NK-92 treated with Interleukin-12 subunit alpha and Interleukin-12 subunit beta, amount 100 ng/mL, for 24 hours (cell line): ENCODE measurements around the gene FAM131B.

Source experiments
- DNase-seq: peaks from one replicate; lab custom pipeline; 2025; lab: John Stamatoyannopoulos, UW

FAM131B gene

DNA sequence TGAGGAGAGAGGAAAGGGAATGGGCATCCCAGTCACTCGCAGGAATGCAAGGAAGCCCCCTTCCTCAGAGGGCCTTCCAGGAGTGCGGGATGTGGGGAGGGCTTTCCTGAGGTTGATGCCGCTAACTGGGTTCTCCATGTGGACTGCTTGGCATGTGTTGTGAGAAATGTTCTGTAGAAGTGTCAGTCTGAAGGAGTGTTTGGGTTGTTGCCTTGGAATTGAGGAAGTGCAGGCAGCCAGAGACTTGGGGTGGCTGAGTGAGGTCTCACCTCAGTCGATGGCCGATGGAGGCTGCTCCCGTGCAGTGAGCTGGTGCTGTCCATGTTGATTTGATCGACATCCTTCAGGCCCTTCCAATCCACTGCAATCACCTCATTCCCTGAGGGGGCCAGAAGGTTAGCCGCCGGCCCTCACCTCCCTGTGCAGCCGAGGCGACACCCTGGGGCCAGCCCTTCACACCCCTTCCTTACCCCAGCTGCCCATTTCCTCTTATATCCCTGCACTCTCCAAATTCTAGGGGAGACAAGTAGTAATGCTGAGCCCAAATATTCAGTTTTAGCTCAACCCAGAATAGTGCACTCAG is 2.7 kb downstream of the FAM131B start:
- DNase-seq, result no peak

DNA sequence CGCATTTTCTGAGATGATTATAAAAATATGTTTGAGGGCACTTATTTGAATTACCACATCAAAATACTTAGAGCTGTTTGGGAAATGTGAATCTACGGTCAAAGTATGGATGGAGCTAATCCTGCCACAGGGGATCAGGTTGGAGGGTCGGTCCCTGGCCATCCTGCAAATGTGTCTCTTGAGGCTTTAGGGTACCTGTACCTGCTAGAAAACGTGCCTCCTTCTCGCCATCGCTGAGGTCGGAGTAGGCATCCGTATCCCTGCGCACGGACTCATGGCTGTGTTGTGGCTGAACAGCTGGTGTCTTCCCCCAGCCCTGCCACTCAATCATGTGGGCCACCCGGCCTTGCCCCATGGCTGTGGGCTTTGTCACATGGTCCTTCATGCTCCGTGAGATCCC is 3.9 kb downstream of the FAM131B start:
- DNase-seq, result no peak

DNA sequence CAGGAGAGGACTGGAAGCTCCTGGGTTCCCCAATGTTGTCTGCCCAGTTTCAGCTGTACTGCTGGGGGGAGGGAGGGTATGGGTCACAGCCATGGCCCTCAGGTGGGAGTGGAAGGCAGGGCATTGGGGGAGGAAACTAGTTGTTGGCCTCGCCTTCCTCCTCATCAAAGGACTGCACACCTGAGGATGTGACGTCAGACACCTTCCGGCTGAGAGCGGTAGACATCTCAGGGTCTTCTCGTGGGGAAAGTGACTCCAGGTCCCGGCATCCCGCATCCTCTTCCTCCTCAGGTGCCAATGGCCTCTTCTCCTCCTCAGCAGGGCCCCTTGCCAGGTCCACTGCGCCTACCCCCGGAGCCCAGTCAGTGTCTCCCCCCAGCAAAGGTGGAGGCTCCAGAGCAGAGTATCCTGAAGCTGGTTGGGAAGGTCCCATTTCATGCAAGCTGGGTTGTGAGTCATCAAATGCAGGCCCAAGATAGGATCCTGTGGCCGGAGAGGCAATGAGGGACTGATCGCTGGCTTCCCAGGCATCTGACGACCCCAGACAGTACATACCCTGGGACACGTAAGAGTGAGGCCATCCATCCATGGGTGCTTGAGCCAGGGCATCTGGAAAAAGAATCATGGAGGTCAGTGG is 6.0 kb downstream of the FAM131B start:
- DNase-seq, result no peak

DNA sequence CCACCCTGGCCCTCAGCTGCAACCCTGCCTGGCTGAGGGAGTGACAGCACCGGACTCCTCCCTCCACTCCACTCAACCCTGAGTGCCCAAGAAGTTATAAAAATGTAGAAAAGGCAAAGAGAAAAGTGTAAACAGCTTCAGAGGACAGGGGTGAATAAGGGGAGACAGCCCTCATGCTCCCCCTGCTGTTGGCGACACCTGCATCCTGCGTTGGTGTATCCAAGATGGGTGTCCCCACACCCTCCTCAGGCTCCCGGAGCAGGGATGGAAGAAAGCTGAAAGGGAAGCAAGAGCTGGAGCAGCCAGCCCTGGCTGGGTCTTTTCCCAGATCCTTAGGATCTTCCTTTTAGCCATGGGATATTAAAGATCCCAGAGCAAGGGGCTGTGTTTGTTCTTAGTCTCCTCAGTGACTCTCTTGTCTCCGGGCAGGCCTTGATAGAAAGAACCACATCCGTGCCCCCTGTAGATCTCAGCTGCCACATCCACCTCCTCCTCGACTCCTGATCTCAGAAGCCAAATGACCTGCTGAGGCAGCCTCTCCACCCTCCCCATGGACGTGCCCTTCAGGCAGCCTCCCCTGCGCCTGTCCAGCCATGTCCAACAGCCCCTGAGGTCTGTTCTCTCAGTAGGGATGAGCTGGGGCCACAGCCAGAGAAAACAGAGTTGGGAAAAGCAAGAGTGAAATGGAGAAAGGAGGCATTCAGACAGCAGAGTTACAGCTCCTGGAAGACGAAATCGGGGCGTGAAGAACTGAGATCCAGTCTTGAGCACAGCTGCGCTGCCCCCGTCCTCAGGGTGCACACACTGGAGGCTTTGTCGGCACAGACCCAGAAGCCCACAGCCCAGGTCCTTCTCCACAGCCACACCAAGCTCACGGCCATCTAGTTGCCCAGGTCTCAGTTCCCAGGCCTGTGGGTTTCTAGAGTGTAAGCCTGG is 6.8 kb downstream of the FAM131B start:
- no peak for DNase-seq

- no peak for DNase-seq
Observed at GRCh38 chr7:143354965-143355364, 7.5 kb downstream of the FAM131B start.

DNA sequence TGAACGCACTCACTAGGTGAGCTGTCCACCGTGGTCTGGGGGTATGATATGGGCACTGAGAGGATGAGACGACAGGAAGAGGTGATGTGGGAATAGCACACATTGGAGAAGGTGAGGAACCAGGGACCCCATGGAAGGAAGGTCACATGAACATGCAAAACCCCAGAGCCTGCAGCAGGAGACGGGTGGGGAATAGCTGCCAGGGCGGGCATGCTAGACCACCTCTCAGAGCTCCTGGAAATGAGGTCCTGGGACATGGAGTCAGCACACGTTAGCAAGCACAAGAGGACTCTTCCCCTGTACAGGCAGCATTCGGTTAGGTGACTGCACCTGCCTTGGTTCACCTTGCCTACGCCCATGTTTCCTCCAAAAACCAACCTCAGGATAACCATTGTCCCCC is 8.1 kb downstream of the FAM131B start:
- DNase-seq, result no peak

DNA sequence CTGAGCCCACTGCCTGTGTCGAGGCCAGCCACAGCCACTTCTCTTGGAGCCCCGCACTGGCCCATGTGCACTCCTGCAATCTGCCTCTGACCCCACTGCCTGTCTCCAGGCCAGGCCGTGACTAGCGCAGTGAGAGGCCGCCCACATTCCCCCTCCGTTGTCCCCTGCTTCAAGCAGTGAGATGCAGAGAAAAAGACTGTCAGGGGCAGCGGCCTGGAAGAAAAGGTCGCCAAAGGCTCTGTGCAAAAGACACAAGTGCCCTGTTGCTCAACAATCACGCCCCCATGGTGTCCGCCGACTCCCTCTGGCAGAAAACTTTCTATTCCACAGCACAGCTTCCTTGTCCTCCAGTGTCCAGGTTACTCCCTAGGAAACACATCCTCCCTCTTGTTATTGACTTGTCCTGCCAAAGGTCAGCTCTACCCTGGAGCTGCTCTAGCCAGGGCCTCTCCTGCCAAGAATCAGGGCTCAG is 9.9 kb downstream of the FAM131B start:
- DNase-seq, result no peak

GRCh38 chr7:143351574-143351973 is 10.9 kb downstream of the FAM131B start:
- DNase-seq, result no peak

GRCh38 chr7:143351060-143351459 is 11.5 kb downstream of the FAM131B start:
- no peak for DNase-seq

DNA sequence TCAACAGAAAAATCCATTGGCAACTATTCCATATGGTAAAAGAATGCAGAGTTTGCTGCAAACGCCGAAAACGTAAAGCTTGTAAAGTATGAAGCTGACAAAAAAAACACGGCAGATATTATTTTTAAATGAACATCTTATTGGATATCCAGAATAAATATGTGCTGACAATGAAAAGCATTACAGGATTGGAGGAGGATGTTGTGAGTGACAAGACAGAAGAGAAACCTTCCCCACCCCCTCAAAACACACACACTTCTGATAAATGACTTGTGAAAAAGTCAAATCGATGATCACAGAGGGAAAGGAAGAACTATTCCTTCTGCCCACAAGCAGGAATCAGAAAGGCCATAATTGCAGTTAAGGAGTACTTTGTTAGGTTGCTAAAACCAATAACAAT is 14.6 kb downstream of the FAM131B start:
- DNase-seq, result no peak

GRCh38 chr7:143346018-143346417 is 16.5 kb downstream of the FAM131B start:
- no peak for DNase-seq

GRCh38 chr7:143345428-143345900 is 17.0 kb downstream of the FAM131B start:
- DNase-seq, result no peak

DNA sequence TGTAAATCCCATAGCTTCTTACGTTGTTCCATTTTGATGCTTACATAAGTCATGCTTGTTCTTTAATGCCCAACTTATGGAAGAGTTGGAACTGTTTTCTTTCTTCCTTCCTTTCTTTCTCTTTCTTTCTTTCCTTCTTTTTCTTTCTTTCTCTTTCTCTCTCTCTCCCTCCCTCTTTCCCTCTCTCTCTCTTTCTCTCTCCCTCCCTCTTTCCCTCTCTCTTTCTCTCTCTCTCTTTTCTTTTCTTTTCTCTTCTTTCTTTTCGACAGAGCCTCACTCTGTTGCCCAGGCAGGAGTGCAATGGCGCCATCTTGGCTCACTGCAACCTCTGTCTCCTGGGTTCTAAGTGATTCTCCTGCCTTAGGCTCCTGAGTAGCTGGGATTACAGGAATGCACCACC is 18.9 kb downstream of the FAM131B start:
- no peak for DNase-seq

DNA sequence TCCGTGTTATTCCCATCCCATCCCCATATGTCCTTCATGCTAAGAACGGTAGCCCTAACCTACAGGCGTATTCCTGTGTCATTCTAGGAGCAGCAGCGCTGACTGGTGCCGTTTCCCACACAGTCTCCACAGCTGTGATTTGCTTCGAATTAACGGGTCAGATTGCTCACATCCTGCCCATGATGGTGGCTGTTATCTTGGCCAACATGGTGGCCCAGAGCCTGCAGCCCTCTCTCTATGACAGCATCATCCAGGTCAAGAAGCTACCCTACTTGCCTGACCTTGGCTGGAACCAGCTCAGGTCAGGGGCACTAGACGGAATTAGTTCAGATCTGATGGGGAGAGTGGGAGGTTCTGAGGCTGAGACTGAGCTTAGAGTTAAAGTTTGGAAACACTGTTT is 20.7 kb downstream of the FAM131B start:
- no peak for DNase-seq

DNA sequence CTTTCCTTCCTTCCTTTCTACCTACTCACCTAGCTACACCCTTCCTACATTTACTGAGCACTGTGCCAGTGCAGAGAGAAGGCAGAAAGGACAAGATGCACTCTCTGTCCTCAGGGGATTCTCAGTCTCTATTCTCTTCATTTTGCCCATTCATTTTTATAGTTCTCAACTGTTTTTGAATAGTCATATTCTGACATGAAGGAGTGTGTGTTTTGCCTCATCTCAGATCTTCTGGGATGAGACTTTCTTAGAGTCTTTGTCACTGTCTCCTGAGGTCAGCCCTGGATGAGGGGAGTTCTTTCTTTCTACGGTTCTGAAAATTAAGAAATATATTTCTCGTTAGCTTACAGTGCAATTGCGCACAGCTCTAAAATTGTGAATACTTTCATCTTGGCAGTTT is 25.3 kb downstream of the FAM131B start:
- DNase-seq, result no peak

GRCh38 chr7:143334244-143334643 is 28.3 kb downstream of the FAM131B start:
- DNase-seq, result no peak

DNA sequence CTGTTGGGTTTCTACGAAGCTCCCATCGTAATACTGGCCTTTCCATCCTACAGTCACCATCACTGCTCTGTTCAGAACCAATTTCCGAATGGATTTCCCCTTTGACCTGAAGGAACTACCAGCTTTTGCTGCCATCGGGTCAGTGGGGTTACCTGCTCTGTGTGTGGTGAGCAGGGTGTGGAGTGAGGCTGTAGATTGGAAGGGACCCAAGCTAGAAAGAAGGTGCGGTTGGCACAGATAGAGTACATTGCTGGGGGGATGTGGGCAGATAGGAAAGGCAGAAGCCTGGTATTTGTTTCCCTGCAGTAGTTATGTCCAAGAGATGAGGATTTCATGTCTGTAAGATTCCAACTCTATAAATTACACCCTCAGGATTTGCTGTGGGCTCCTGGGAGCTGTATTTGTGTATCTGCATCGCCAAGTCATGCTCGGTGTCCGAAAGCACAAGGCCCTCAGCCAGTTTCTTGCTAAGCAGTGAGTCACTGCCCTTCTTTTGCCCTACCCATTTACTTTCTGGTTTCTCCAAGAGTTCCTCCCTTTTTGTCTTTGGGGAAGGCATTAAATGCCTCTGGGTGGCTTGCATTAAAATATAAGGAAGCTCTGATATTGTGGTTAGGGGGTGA is 31.2 kb downstream of the FAM131B start:
- no peak for DNase-seq

GRCh38 chr7:143329471-143330170 is 32.9 kb downstream of the FAM131B start:
- no peak for DNase-seq

GRCh38 chr7:143327903-143328302 is 34.6 kb downstream of the FAM131B start:
- no peak for DNase-seq

DNA sequence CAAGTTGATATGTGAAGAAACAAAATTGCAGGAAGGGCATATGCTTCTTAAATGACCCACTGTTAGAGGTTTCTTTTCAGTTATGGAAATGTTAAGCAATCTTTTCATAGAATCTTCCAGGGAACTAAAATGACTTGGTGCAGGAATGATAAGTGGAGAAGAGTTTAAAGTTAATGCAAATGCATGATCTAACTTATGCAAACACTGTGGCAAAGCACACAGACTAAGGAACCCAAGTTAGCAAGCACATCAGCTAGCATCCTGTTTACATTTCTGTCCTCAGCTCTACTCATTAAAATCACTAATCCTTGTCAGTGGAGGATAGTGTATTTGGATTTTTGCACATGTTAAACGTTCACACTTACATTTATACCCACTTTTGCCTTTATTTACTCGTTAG is 37.3 kb downstream of the FAM131B start:
- DNase-seq, result no peak

DNA sequence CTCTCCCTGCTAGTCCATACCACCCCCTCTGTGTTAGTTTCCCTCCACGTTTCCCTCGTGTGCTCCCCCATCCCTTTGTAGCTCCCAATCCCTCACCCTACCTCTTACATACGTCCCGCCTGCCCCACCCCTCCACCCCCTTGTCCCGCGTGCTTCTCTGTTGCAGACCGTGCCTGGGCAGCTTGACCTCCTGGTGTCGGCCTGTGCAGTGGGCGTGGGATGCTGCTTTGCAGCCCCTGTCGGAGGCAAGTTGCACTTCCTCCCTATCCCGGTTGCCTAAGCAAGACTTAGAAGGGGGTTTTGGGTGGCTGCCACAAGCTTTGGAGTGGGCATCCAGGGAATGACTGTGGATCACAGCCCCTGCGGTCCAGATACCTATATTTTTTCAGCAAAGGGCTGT is 38.9 kb downstream of the FAM131B start:
- DNase-seq, result no peak
